GM19239 (cell line): ENCODE data around the gene ZNF578.
"Not testable (repeated sequence)": the region's sequence is repeated elsewhere in the genome, so short reads cannot be mapped to it uniquely, and the experiment has no call there.

Experiments
- DNase-seq: peaks from one replicate; pipeline ENCODE4 v3.0.0; 2011; ENCODE audit warnings: low spot score; ENCODE audit not compliant: insufficient read length
- FAIRE-seq: peaks from 2 replicates; lab custom pipeline; 2011; peaks lifted over from hg19 to GRCh38; lab: Jason Lieb, UNC

Gene ZNF578

GRCh38 chr19:52453324-52454094, at the start of gene ZNF578:
Gene ZNF578 (plus strand): TSS chr19:52453553. CDS start chr19:52501846, 48,293 bp downstream.
- DNase-seq (peak; percentile 16), FAIRE-seq (no peak)

GRCh38 chr19:52410276-52410675, 43.1 kb upstream of the ZNF578 start:
- FAIRE-seq (no peak), DNase-seq (no peak)

- no peak for FAIRE-seq
- no peak for DNase-seq
These were observed 37.6 kb upstream of the ZNF578 start for GRCh38 chr19:52415711-52416110.

GRCh38 chr19:52428937-52429336, 24.4 kb upstream of the ZNF578 start, which contains the start of gene ZNF534:
Gene ZNF534 (plus strand): TSS chr19:52429148. CDS start chr19:52431475, 2,327 bp downstream.
- no peak for FAIRE-seq
- DNase-seq = no peak

GRCh38 chr19:52442179-52442578, 11.2 kb upstream of the ZNF578 start:
- DNase-seq (no peak), FAIRE-seq (no peak)

GRCh38 chr19:52444506-52444905, 8.8 kb upstream of the ZNF578 start:
- FAIRE-seq (no peak), DNase-seq (no peak)

- DNase-seq (no peak), FAIRE-seq (no peak)
These were observed 2.1 kb upstream of the ZNF578 start for GRCh38 chr19:52451241-52451640.

GRCh38 chr19:52464798-52465470, 11.6 kb downstream of the ZNF578 start:
- no peak for DNase-seq
- no peak for FAIRE-seq

GRCh38 chr19:52473655-52474350, 20.4 kb downstream of the ZNF578 start:
- FAIRE-seq (no peak), DNase-seq (no peak)

- FAIRE-seq = no peak
These were observed 21.2 kb downstream of the ZNF578 start for GRCh38 chr19:52474351-52475127.

GRCh38 chr19:52484111-52484743, 30.9 kb downstream of the ZNF578 start:
- FAIRE-seq, DNase-seq: not testable (repeated sequence)

More at GRCh38 chr19:52474351-52475127, 21.2 kb downstream of the ZNF578 start:
- DNase-seq = no peak

- not testable (repeated sequence) for FAIRE-seq, DNase-seq
These were observed 31.7 kb downstream of the ZNF578 start for GRCh38 chr19:52485064-52485463.

- FAIRE-seq, DNase-seq: not testable (repeated sequence)
These were observed 32.3 kb downstream of the ZNF578 start for GRCh38 chr19:52485561-52486240.

GRCh38 chr19:52492201-52492993, 39.0 kb downstream of the ZNF578 start:
- FAIRE-seq = no peak
- no peak for DNase-seq

- FAIRE-seq = no peak
- no peak for DNase-seq
These were observed 39.7 kb downstream of the ZNF578 start for GRCh38 chr19:52492994-52493470.

- DNase-seq (no peak), FAIRE-seq (no peak)
These were observed 41.2 kb downstream of the ZNF578 start for GRCh38 chr19:52494518-52494917.

- DNase-seq = no peak
These were observed 45.2 kb downstream of the ZNF578 start for GRCh38 chr19:52498571-52498970.

GRCh38 chr19:52500474-52500873, 47.1 kb downstream of the ZNF578 start:
- FAIRE-seq, DNase-seq: not testable (repeated sequence)

More at GRCh38 chr19:52498571-52498970, 45.2 kb downstream of the ZNF578 start:
- no peak for FAIRE-seq
